ENCODE results near the gene FHL3.

FHL3 gene

GRCh38 chr1:37949524-37950152 lies 55.7 kb downstream of the FHL3 start:
- H3F3A ChIP-seq (ENCODE audit: insufficient read depth), result no peaks in the 10 kb centered on the region
- no peaks in the 10 kb centered on the region for H3K9me2 ChIP-seq (replicated peaks; ENCODE audit: insufficient read depth, low read length)
- no peak overlapping the region for H3K27ac ChIP-seq (ENCODE audit: low read depth, low read length)
- H2AFZ ChIP-seq (ENCODE audit: low read depth, low read length, severe bottlenecking), result no peak overlapping the region
- H4K20me1 ChIP-seq (ENCODE audit: low read depth, low read length), result no peaks in the 10 kb centered on the region
- no peak for TF ChIP-seq CTCF (IDR thresholded peaks at IDR 0.05; ENCODE audit: insufficient read depth, low read length, poor library complexity, severe bottlenecking)
- TF ChIP-seq EZH2phosphoT487 (conservative IDR thresholded peaks at IDR 0.05; ENCODE audit: low read length), result no peak
- H3K4me2 ChIP-seq (ENCODE audit: low read depth, low read length, poor library complexity, severe bottlenecking), result no peak overlapping the region
- no peaks in the 10 kb centered on the region for H3K9me3 ChIP-seq (ENCODE audit: insufficient read depth, low read length)
- no peaks in the 10 kb centered on the region for H3K27me3 ChIP-seq (ENCODE audit: low read length)
- H3K79me2 ChIP-seq (ENCODE audit: insufficient read depth, low read length), result no peaks in the 10 kb centered on the region
- H3K4me3 ChIP-seq (ENCODE audit: insufficient read depth, low read length, poor library complexity, severe bottlenecking), result no peak overlapping the region
- no peaks in the 10 kb centered on the region for H3K36me3 ChIP-seq (ENCODE audit: low read length)
- no peak overlapping the region for H3K9ac ChIP-seq (ENCODE audit: low read length)

- Histone ChIP-seq H3K9ac (ENCODE audit: low read length) (no peak overlapping the region), H3K79me2 (ENCODE audit: insufficient read depth, low read length) (no peaks in the 10 kb centered on the region), H3K4me3 (ENCODE audit: insufficient read depth, low read length, poor library complexity, severe bottlenecking) (no peak overlapping the region), H3K9me2 (replicated peaks; ENCODE audit: insufficient read depth, low read length) (no peaks in the 10 kb centered on the region), H3K36me3 (ENCODE audit: low read length) (no peaks in the 10 kb centered on the region), H3F3A (ENCODE audit: insufficient read depth) (no peaks in the 10 kb centered on the region), H4K20me1 (ENCODE audit: low read depth, low read length) (no peaks in the 10 kb centered on the region), H2AFZ (ENCODE audit: low read depth, low read length, severe bottlenecking) (no peak overlapping the region), H3K27me3 (ENCODE audit: low read length) (no peaks in the 10 kb centered on the region), H3K9me3 (ENCODE audit: insufficient read depth, low read length) (no peaks in the 10 kb centered on the region), H3K4me2 (ENCODE audit: low read depth, low read length, poor library complexity, severe bottlenecking) (no peak overlapping the region), H3K27ac (ENCODE audit: low read depth, low read length) (no peak overlapping the region)
- TF ChIP-seq EZH2phosphoT487 (conservative IDR thresholded peaks at IDR 0.05; ENCODE audit: low read length) (no peak), CTCF (IDR thresholded peaks at IDR 0.05; ENCODE audit: insufficient read depth, low read length, poor library complexity, severe bottlenecking) (no peak)
These were observed 56.5 kb downstream of the FHL3 start for GRCh38 chr1:37948841-37949240.

DNA sequence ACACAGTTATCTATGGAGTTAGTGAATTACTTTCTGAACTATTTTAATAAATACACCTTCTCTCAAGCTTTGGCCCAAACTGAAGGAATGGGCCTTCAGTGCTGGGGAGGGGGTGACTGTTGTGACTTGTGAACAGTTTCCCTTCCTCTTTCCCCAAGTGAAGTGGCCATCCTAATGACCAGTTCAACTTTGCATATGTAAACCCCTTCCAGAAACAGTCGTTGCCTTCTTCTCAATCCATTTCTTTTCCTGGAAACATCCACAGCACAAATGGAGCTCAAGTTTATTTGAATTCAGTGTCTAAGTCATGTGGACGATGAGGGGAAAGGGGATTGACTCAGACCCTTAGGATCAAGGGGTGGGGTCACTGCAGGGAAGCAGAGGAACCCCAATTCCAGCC lies 57.1 kb downstream of the FHL3 start:
- Histone ChIP-seq H3K27me3 (ENCODE audit: low read length) (no peaks in the 10 kb centered on the region), H4K20me1 (ENCODE audit: low read depth, low read length) (no peaks in the 10 kb centered on the region), H3K4me3 (ENCODE audit: insufficient read depth, low read length, poor library complexity, severe bottlenecking) (no peak overlapping the region), H3K9me3 (ENCODE audit: insufficient read depth, low read length) (no peaks in the 10 kb centered on the region), H3K9ac (ENCODE audit: low read length) (no peak overlapping the region), H2AFZ (ENCODE audit: low read depth, low read length, severe bottlenecking) (peak overlapping the region; percentile 16), H3K4me2 (ENCODE audit: low read depth, low read length, poor library complexity, severe bottlenecking) (peak overlapping the region; percentile 63), H3K9me2 (replicated peaks; ENCODE audit: insufficient read depth, low read length) (no peaks in the 10 kb centered on the region), H3K79me2 (ENCODE audit: insufficient read depth, low read length) (no peaks in the 10 kb centered on the region), H3F3A (ENCODE audit: insufficient read depth) (no peaks in the 10 kb centered on the region), H3K27ac (ENCODE audit: low read depth, low read length) (no peak overlapping the region), H3K36me3 (ENCODE audit: low read length) (no peaks in the 10 kb centered on the region)
- TF ChIP-seq CTCF (IDR thresholded peaks at IDR 0.05; ENCODE audit: insufficient read depth, low read length, poor library complexity, severe bottlenecking) (no peak), EZH2phosphoT487 (conservative IDR thresholded peaks at IDR 0.05; ENCODE audit: low read length) (no peak)
